ACC112 (cell line): ENCODE data around the gene PTPN22.

Source experiments
- H2AFZ ChIP-seq: fragments of 200-600 bp; sonication (generic); one replicate; pipeline ENCODE4 v1.6.0; 2017; ENCODE audit warnings: antibody characterized with exemption, low read length; ENCODE audit not compliant: unreplicated experiment
- H3K27ac ChIP-seq: fragments of 200-600 bp; sonication (generic); 2 replicates; pipeline ENCODE4 v1.5.1; 2014; ENCODE audit warnings: low read depth, mild to moderate bottlenecking, antibody characterized with exemption, low read length, moderate library complexity
- H3K27me3 ChIP-seq: fragments of 200-600 bp; sonication (generic); 2 replicates; pipeline ENCODE4 v1.6.1; 2014; ENCODE audit warnings: mild to moderate bottlenecking, antibody characterized with exemption, low read length, moderate library complexity, mixed read lengths; ENCODE audit not compliant: insufficient read depth
- H3K36me3 ChIP-seq: fragments of 200-600 bp; sonication (generic); 2 replicates; pipeline ENCODE4 v1.6.1; 2016; ENCODE audit warnings: mild to moderate bottlenecking, antibody characterized with exemption, low read length, moderate library complexity, mixed read lengths; ENCODE audit not compliant: insufficient read depth
- H3K4me1 ChIP-seq: fragments of 200-600 bp; sonication (generic); one replicate; pipeline ENCODE4 v1.6.1; 2016; ENCODE audit warnings: low read length, mixed read lengths; ENCODE audit not compliant: insufficient read depth, unreplicated experiment, control insufficient read depth
- H3K4me3 ChIP-seq: fragments of 200-600 bp; sonication (generic); 2 replicates; pipeline ENCODE4 v1.5.1; 2014; ENCODE audit warnings: mild to moderate bottlenecking, low read depth, low read length
- H3K79me2 ChIP-seq: fragments of 200-600 bp; sonication (generic); one replicate; pipeline ENCODE4 v1.6.0; 2016; ENCODE audit warnings: low read length; ENCODE audit not compliant: control insufficient read depth, unreplicated experiment, insufficient read depth

Gene PTPN22

GRCh38 chr1:113849072-113849471 lies 22.4 kb downstream of the PTPN22 start:
- Histone ChIP-seq H3K79me2 (no peaks in the 10 kb centered on the region), H2AFZ (no peak overlapping the region), H3K27me3 (no peaks in the 10 kb centered on the region), H3K36me3 (no peaks in the 10 kb centered on the region), H3K4me3 (no peak overlapping the region), H3K27ac (no peak overlapping the region), H3K4me1 (no peaks in the 10 kb centered on the region)

GRCh38 chr1:113846391-113847035 lies 25.0 kb downstream of the PTPN22 start:
- H3K27ac ChIP-seq, result no peak overlapping the region
- H2AFZ ChIP-seq, result no peak overlapping the region
- no peaks in the 10 kb centered on the region for H3K4me1 ChIP-seq
- H3K36me3 ChIP-seq, result no peaks in the 10 kb centered on the region
- no peaks in the 10 kb centered on the region for H3K27me3 ChIP-seq
- H3K4me3 ChIP-seq, result no peak overlapping the region
- no peaks in the 10 kb centered on the region for H3K79me2 ChIP-seq

- no peaks in the 10 kb centered on the region for H3K27me3 ChIP-seq
- no peak overlapping the region for H3K27ac ChIP-seq
- H3K4me3 ChIP-seq, result no peak overlapping the region
- H2AFZ ChIP-seq, result no peak overlapping the region
- H3K36me3 ChIP-seq, result no peaks in the 10 kb centered on the region
- H3K4me1 ChIP-seq, result no peaks in the 10 kb centered on the region
- H3K79me2 ChIP-seq, result no peaks in the 10 kb centered on the region
These were observed 35.0 kb downstream of the PTPN22 start for GRCh38 chr1:113836534-113836933.

GRCh38 chr1:113835686-113836290 lies 35.7 kb downstream of the PTPN22 start:
- H3K36me3 ChIP-seq, result no peaks in the 10 kb centered on the region
- H2AFZ ChIP-seq, result peak overlapping the region; percentile 62
- H3K79me2 ChIP-seq, result no peaks in the 10 kb centered on the region
- H3K27me3 ChIP-seq, result no peaks in the 10 kb centered on the region
- peaks cover 6% of the 10 kb centered on the region for H3K4me1 ChIP-seq
- no peak overlapping the region for H3K4me3 ChIP-seq
- H3K27ac ChIP-seq, result no peak overlapping the region

- peaks cover 17% of the 10 kb centered on the region for H3K4me1 ChIP-seq
- no peaks in the 10 kb centered on the region for H3K36me3 ChIP-seq
- H3K79me2 ChIP-seq, result no peaks in the 10 kb centered on the region
- H2AFZ ChIP-seq, result no peak overlapping the region
- H3K27ac ChIP-seq, result no peak overlapping the region
- H3K27me3 ChIP-seq, result no peaks in the 10 kb centered on the region
- no peak overlapping the region for H3K4me3 ChIP-seq
These were observed 36.8 kb downstream of the PTPN22 start for GRCh38 chr1:113834716-113835115.

- Histone ChIP-seq H3K27ac (no peak overlapping the region), H3K27me3 (no peaks in the 10 kb centered on the region), H3K36me3 (no peaks in the 10 kb centered on the region), H3K4me1 (peaks cover 17% of the 10 kb centered on the region), H3K79me2 (no peaks in the 10 kb centered on the region), H2AFZ (peak overlapping the region; percentile 76), H3K4me3 (no peak overlapping the region)
These were observed 41.5 kb downstream of the PTPN22 start for GRCh38 chr1:113830039-113830438.

GRCh38 chr1:113821916-113822315 lies 49.6 kb downstream of the PTPN22 start:
- Histone ChIP-seq H3K4me1 (no peaks in the 10 kb centered on the region), H3K36me3 (no peaks in the 10 kb centered on the region), H2AFZ (no peak overlapping the region), H3K27me3 (no peaks in the 10 kb centered on the region), H3K79me2 (no peaks in the 10 kb centered on the region), H3K4me3 (no peak overlapping the region), H3K27ac (no peak overlapping the region)

GRCh38 chr1:113818578-113818977 lies 52.9 kb downstream of the PTPN22 start:
- Histone ChIP-seq H2AFZ (no peak overlapping the region), H3K4me1 (no peaks in the 10 kb centered on the region), H3K27me3 (no peaks in the 10 kb centered on the region), H3K4me3 (no peak overlapping the region), H3K36me3 (no peaks in the 10 kb centered on the region), H3K27ac (no peak overlapping the region), H3K79me2 (no peaks in the 10 kb centered on the region)

GRCh38 chr1:113813218-113813617 lies 58.3 kb downstream of the PTPN22 start:
- Histone ChIP-seq H3K27me3 (no peaks in the 10 kb centered on the region), H3K4me1 (peaks cover 11% of the 10 kb centered on the region), H3K27ac (no peak overlapping the region), H3K36me3 (0 out of 2 replicates have a peak, but pooled peaks cover 5% of the 10 kb centered on the region), H2AFZ (no peak overlapping the region), H3K79me2 (peaks cover 38% of the 10 kb centered on the region), H3K4me3 (no peak overlapping the region)

GRCh38 chr1:113812661-113813135 lies 58.8 kb downstream of the PTPN22 start:
- 0 out of 2 replicates have a peak, but pooled peaks cover 8% of the 10 kb centered on the region for H3K36me3 ChIP-seq
- H3K27me3 ChIP-seq, result no peaks in the 10 kb centered on the region
- peak overlapping the region; percentile 79 for H2AFZ ChIP-seq
- H3K79me2 ChIP-seq, result peaks cover 43% of the 10 kb centered on the region
- H3K27ac ChIP-seq, result peak overlapping the region; percentile 79
- peak overlapping the region; percentile 73 for H3K4me3 ChIP-seq
- H3K4me1 ChIP-seq, result peaks cover 11% of the 10 kb centered on the region
